HCT116 (cell line): ENCODE measurements around the gene ASB9.

Experiments used
- EZH2phosphoT487 ChIP-seq: fragments of 200-600 bp; IDR thresholded peaks from 2 replicates; pipeline ENCODE4 v1.6.1; 2018; ENCODE audit warnings: antibody characterized with exemption, borderline replicate concordance
- JUND ChIP-seq: IDR thresholded peaks from 2 replicates; pipeline ENCODE4 v1.6.1; 2012
- POLR2A ChIP-seq: IDR thresholded peaks from 2 replicates; pipeline ENCODE4 v1.7.0; 2011; ENCODE audit warnings: borderline replicate concordance; ENCODE audit not compliant: insufficient read depth, insufficient read length; ENCODE audit errors: extremely low read depth
- POLR2AphosphoS5 ChIP-seq: IDR thresholded peaks from 2 replicates; pipeline ENCODE4 v1.6.1; 2011; ENCODE audit warnings: mild to moderate bottlenecking, low read depth, low read length, moderate library complexity
- SRF ChIP-seq: IDR thresholded peaks from 2 replicates; pipeline ENCODE4 v1.6.1; 2012; ENCODE audit warnings: low read depth
- YY1 ChIP-seq: IDR thresholded peaks from 2 replicates; pipeline ENCODE4 v1.6.1; 2011; ENCODE audit warnings: low read length, low read depth, moderate library complexity, mild to moderate bottlenecking; ENCODE audit not compliant: insufficient replicate concordance; ENCODE audit errors: extremely low read depth
- ZFX ChIP-seq: fragments of 450-650 bp; IDR thresholded peaks from 2 replicates; pipeline ENCODE4 v1.6.1; 2017
- TF ChIP-seq, protein P1 (sequence below): IDR thresholded peaks from 2 replicates; pipeline ENCODE4 v1.6.1; 2011; ENCODE audit warnings: mild to moderate bottlenecking, low read length, moderate library complexity; ENCODE audit not compliant: insufficient replicate concordance; ENCODE audit errors: extremely low read depth
- TF ChIP-seq, protein P2 (sequence below), 3 experiments: fragments of 200-600 bp in 1 of 3; sonication (generic) in 1 of 3; IDR thresholded peaks in 2 of 3; conservative IDR thresholded peaks in 1 of 3; 2 replicates each; pipeline ENCODE4 v1.5.1; 2012 to 2017; ENCODE audit warnings: low read depth in 2 of 3, low read length in 2 of 3, antibody characterized with exemption in 1 of 3, borderline replicate concordance in 1 of 3, control low read depth in 1 of 3, mild to moderate bottlenecking in 1 of 3, mixed read lengths in 1 of 3, mixed run types in 1 of 3, moderate library complexity in 1 of 3; ENCODE audit not compliant: insufficient read depth in 1 of 3
- TF ChIP-seq, protein P3 (sequence below): IDR thresholded peaks from 2 replicates; pipeline ENCODE4 v1.6.1; 2012

DNA sequence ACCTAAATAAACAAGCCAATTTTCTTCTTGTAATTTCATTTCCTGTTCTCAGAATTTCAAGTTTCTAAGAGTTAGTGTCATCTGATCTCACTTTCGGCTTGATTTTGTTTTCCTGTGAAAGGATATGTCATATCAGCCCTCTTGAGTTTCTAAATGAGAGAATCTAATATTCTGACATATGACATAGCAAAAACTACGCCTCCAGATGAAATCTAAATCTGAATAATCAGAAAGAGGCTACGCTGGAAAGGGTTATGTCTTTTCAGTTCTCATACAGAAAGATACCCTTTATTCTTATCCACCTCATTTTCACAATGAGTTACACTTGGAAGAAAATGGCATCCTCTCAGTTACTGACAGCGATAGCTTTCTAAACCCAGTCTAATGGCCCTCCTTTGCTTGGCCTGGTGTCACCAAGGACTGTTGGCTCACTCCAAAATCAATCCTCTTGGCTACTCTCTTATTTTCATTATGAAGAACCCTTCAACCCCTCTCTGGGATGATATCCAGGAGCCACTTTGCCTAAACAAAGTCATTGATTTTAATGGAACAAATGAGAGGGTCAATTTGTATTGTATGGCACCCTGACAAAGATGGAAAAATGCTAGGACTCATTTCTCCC, 65.6 kb downstream of the ASB9 start:
- TF ChIP-seq POLR2A (no peak), POLR2AphosphoS5 (no peak), JUND (no peak), SRF (no peak), ZFX (no peak), YY1 (no peak), EZH2phosphoT487 (no peak)
- TF ChIP-seq, protein P1, sequence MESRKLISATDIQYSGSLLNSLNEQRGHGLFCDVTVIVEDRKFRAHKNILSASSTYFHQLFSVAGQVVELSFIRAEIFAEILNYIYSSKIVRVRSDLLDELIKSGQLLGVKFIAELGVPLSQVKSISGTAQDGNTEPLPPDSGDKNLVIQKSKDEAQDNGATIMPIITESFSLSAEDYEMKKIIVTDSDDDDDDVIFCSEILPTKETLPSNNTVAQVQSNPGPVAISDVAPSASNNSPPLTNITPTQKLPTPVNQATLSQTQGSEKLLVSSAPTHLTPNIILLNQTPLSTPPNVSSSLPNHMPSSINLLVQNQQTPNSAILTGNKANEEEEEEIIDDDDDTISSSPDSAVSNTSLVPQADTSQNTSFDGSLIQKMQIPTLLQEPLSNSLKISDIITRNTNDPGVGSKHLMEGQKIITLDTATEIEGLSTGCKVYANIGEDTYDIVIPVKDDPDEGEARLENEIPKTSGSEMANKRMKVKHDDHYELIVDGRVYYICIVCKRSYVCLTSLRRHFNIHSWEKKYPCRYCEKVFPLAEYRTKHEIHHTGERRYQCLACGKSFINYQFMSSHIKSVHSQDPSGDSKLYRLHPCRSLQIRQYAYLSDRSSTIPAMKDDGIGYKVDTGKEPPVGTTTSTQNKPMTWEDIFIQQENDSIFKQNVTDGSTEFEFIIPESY: no peak
- TF ChIP-seq, protein P2, sequence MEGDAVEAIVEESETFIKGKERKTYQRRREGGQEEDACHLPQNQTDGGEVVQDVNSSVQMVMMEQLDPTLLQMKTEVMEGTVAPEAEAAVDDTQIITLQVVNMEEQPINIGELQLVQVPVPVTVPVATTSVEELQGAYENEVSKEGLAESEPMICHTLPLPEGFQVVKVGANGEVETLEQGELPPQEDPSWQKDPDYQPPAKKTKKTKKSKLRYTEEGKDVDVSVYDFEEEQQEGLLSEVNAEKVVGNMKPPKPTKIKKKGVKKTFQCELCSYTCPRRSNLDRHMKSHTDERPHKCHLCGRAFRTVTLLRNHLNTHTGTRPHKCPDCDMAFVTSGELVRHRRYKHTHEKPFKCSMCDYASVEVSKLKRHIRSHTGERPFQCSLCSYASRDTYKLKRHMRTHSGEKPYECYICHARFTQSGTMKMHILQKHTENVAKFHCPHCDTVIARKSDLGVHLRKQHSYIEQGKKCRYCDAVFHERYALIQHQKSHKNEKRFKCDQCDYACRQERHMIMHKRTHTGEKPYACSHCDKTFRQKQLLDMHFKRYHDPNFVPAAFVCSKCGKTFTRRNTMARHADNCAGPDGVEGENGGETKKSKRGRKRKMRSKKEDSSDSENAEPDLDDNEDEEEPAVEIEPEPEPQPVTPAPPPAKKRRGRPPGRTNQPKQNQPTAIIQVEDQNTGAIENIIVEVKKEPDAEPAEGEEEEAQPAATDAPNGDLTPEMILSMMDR (IDR thresholded peaks at IDR 0.05 in 2 of 3, conservative IDR thresholded peaks at IDR 0.05 in 1 of 3; ENCODE audit: borderline replicate concordance in 1 of 3, insufficient read depth in 1 of 3, low read depth in 2 of 3, low read length in 2 of 3): no peak
- TF ChIP-seq, protein P3, sequence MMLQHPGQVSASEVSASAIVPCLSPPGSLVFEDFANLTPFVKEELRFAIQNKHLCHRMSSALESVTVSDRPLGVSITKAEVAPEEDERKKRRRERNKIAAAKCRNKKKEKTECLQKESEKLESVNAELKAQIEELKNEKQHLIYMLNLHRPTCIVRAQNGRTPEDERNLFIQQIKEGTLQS: no peak
